CD4-positive, CD25-positive, alpha-beta regulatory T cell (primary cell): ENCODE data around the gene MT1X. TPM values are rescaled to one million over a fixed set of nuclear protein-coding genes. Genes with fewer than 3 reads are reported as not detected.
"Not testable (repeated sequence)": the region's sequence is repeated elsewhere in the genome, so short reads cannot be mapped to it uniquely, and the experiment has no call there.

Experiments used
- ATAC-seq, 2 donors: fragments of 150-1000 bp; cut with Tn5 transposase; one replicate each; pipeline ENCODE4 v1.10.0; 2021; ENCODE audit warnings: low read depth in 2 of 2, moderate number of reproducible peaks in 2 of 2, moderate library complexity in 1 of 2
- DNase-seq, 3 donors: peaks; one replicate each; pipeline versions ENCODE4 v3.0.0 to v3.0.0-alpha.2; 2012 to 2022; ENCODE audit warnings: mixed read lengths in 1 of 3
- H3K27ac ChIP-seq: one replicate; pipeline ENCODE4 v1.7.0; 2013; ENCODE audit warnings: mild to moderate bottlenecking, low read length; ENCODE audit not compliant: insufficient read depth, poor library complexity, severe bottlenecking
- H3K27me3 ChIP-seq: one replicate; pipeline ENCODE4 v1.7.0; 2013; ENCODE audit warnings: low read length; ENCODE audit not compliant: control insufficient read depth, insufficient read depth
- H3K36me3 ChIP-seq: one replicate; pipeline ENCODE4 v1.7.0; 2013; ENCODE audit warnings: mild to moderate bottlenecking, low read length, moderate library complexity; ENCODE audit not compliant: control insufficient read depth, insufficient read depth
- H3K4me1 ChIP-seq: 2 replicates; pipeline ENCODE4 v1.7.0; 2013; ENCODE audit warnings: mild to moderate bottlenecking, low read length; ENCODE audit not compliant: insufficient read depth, control insufficient read depth, poor library complexity, severe bottlenecking
- H3K4me3 ChIP-seq: one replicate; pipeline ENCODE4 v1.7.0; 2013; ENCODE audit warnings: low read depth, mild to moderate bottlenecking, low read length, moderate library complexity
- H3K9me3 ChIP-seq, 2 experiments: 1 replicate in 1 of 2; 2 replicates in 1 of 2; pipeline ENCODE4 v1.7.0; 2013; ENCODE audit warnings: low read length in 2 of 2, mild to moderate bottlenecking in 1 of 2, moderate library complexity in 1 of 2; ENCODE audit not compliant: control insufficient read depth in 2 of 2
- H3K27ac Mint-ChIP-seq, 3 donors: one replicate each; pipeline ENCODE4 v1.8.0; 2020 to 2022; ENCODE audit warnings: mild to moderate bottlenecking in 3 of 3, mixed read lengths in 3 of 3, moderate library complexity in 2 of 3
- H3K27me3 Mint-ChIP-seq: one replicate; pipeline ENCODE4 v1.8.0; 2022; ENCODE audit warnings: mild to moderate bottlenecking, mixed read lengths
- H3K36me3 Mint-ChIP-seq: one replicate; pipeline ENCODE4 v1.8.0; 2020; ENCODE audit warnings: mixed read lengths
- H3K4me1 Mint-ChIP-seq, 4 donors: one replicate each; pipeline ENCODE4 v1.8.0; 2020 to 2022; ENCODE audit warnings: mixed read lengths in 4 of 4, mild to moderate bottlenecking in 1 of 4
- H3K4me3 Mint-ChIP-seq, 4 donors: one replicate each; pipeline ENCODE4 v1.8.0; 2020 to 2022; ENCODE audit warnings: mild to moderate bottlenecking in 4 of 4, mixed read lengths in 4 of 4, moderate library complexity in 3 of 4
- H3K9me3 Mint-ChIP-seq, 7 donors: one replicate each; pipeline ENCODE4 v1.8.0; 2020 to 2022; ENCODE audit warnings: mixed read lengths in 7 of 7, mild to moderate bottlenecking in 3 of 7, moderate library complexity in 2 of 7
- polyA plus RNA-seq, 4 donors: library from polyadenylated mRNA; unstranded; fragments of 300-500 nt; fragmentation: Illumina TruSeq; gene quantifications; one replicate each; pipeline ENCODE4 v1.2.3, GENCODE V29; 2021
- total RNA-seq: library from RNA; stranded (reverse); gene quantifications from one replicate; pipeline ENCODE4 v1.2.3, GENCODE V29; 2022

The MT1X gene
- total and polyA plus RNA-seq, 5 donors from 2014 or later: 20.2 to 231 (median 157) TPM

DNA sequence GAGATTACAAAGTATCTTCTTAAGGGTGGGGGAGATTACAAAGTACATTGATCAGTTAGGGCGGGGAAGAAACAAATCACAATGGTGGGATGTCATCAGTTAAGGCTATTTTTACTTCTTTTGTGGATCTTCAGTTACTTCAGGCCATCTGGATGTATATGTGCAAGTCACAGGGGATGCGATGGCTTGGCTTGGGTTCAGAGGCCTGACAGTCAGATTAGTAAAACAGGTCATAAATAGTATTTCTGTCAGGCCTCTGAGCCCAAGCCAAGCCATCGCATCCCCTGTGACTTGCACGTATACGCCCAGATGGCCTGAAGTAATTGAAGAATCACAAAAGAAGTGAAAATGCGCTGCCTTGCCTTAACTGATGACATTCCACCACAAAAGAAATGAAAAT is 7.7 kb upstream of the MT1X start:
- Mint-ChIP-seq H3K4me3 (peak overlapping the region in 1 of 4 donors; percentile 55), H3K4me1 (peaks cover 0 to 29% (median 6%) of the 10 kb centered on the region in 4 donors), H3K27me3 (peaks cover 61% of the 10 kb centered on the region)
- peaks cover 22% of the 10 kb centered on the region for H3K27me3 ChIP-seq
- ATAC-seq, H3K4me3 ChIP-seq, H3K36me3 Mint-ChIP-seq, H3K27ac Mint-ChIP-seq, H3K4me1 ChIP-seq, H3K36me3 ChIP-seq, H3K9me3 ChIP-seq, H3K9me3 Mint-ChIP-seq, DNase-seq, H3K27ac ChIP-seq: not testable (repeated sequence)

DNA sequence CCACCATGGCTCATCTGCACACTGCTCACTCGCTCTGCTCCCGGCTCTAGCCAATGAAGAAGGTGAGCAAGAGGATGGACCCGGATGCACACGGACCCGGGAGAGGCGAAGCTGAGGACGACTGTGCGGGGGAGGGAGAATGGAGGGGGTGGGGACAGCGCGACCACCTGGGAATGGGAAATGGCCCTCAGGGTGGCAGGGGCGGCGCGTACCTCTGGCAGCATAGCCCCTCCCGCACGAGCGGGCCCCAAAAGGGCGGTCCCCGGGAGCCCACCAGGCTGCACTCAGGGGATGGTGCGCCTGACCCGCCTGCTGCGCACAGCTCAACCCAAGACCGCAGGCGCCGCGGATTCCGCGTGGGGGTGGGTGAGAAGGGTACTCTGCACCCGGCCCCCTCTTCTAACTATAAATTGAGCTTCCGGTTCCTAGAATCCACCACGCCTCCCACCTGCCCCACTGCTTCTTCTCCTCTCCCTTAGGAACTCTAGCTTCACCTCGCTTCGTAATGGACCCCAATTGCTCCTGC is 6.5 kb upstream of the MT1X start:
- Histone ChIP-seq H3K4me1 (peaks cover 7% of the 10 kb centered on the region), H3K27me3 (peaks cover 14% of the 10 kb centered on the region), H3K27ac (no peak overlapping the region), H3K9me3 (no peaks in the 10 kb centered on the region), H3K4me3 (no peak overlapping the region), H3K36me3 (no peaks in the 10 kb centered on the region)
- DNase-seq (peak; percentile 17 to 72 (median 33)), ATAC-seq (peak; percentile 71 to 78)
- Mint-ChIP-seq H3K9me3 (no peaks in the 10 kb centered on the region), H3K36me3 (no peaks in the 10 kb centered on the region), H3K4me3 (peak overlapping the region; percentile 21 to 84 (median 62)), H3K27ac (peak overlapping the region in 2 of 3 donors; percentile 55 to 90), H3K27me3 (peaks cover 50% of the 10 kb centered on the region), H3K4me1 (peaks cover 0 to 23% (median 6%) of the 10 kb centered on the region in 4 donors)

DNA sequence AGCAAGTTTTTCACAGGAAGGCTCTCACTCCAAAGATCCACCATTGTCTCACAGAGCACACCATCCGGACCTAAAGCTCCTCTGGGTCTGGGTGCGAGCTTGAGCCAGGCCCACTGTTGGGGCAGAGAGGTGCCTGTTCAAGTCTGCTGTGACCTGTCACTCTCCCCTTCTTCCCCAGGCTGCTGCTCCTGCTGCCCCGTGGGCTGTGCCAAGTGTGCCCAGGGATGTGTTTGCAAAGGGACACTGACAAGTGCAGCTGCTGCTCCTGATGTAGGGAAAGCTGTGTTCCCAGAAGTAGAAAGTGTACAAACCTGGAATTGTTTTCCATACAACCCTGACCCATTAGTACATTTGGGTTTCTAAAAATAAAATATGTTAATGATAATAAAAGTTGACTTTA is 4.8 kb upstream of the MT1X start:
- Histone ChIP-seq H3K36me3 (no peaks in the 10 kb centered on the region), H3K4me3 (no peak overlapping the region), H3K27ac (no peak overlapping the region), H3K27me3 (peaks cover 5% of the 10 kb centered on the region), H3K4me1 (peaks cover 19% of the 10 kb centered on the region), H3K9me3 (no peaks in the 10 kb centered on the region)
- Mint-ChIP-seq H3K4me1 (peaks cover 0 to 34% (median 14%) of the 10 kb centered on the region in 4 donors), H3K9me3 (peaks cover 0 to 2% (median 0%) of the 10 kb centered on the region in 7 donors), H3K4me3 (no peak overlapping the region), H3K36me3 (no peaks in the 10 kb centered on the region), H3K27ac (no peak overlapping the region), H3K27me3 (peaks cover 33% of the 10 kb centered on the region)
- ATAC-seq (no peak), DNase-seq (no peak)

DNA sequence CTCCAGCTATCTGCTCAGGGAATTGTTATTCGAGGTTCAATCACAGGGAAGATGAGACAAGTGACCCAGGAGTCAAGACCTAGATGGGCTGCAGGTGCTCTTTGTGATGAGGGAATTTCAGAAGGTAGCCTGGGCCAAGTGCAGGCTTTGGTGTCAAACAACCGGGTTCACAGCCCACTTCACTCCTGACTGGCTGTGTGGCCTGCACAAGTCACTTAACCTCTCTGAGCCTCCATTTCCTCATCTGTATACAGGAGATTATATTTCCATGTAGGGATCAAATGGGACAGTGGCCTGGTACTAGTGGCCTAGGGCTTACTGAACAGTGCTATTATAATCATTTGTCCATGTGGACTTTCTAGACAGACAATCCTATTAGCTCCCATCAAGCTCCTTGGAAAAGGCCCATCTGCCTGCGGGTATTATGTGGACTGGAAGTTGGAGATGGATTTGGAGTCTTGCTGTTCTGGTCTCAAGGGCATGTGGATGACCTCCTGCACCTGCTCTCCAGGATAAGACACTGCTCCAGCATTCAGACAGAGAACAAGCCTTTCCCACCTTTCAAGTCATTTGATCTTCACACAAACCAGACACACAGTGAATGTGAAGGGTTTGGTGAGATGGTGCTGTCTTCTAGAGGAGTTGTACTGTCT is 3.1 kb upstream of the MT1X start:
- no peak overlapping the region for H3K27ac ChIP-seq
- Mint-ChIP-seq H3K36me3 (peaks cover 6% of the 10 kb centered on the region), H3K27me3 (peaks cover 20% of the 10 kb centered on the region), H3K4me3 (peak overlapping the region in 1 of 4 donors; percentile 48), H3K9me3 (peaks cover 0 to 2% (median 0%) of the 10 kb centered on the region in 7 donors), H3K4me1 (peaks cover 6 to 46% (median 24%) of the 10 kb centered on the region in 4 donors), H3K27ac (peak overlapping the region in 1 of 3 donors; percentile 34)
- peaks cover 36% of the 10 kb centered on the region for H3K4me1 ChIP-seq
- no peaks in the 10 kb centered on the region for H3K36me3 ChIP-seq
- H3K4me3 ChIP-seq: no peak overlapping the region
- H3K9me3 ChIP-seq: no peaks in the 10 kb centered on the region
- no peaks in the 10 kb centered on the region for H3K27me3 ChIP-seq
- DNase-seq: no peak
- ATAC-seq: no peak

DNA sequence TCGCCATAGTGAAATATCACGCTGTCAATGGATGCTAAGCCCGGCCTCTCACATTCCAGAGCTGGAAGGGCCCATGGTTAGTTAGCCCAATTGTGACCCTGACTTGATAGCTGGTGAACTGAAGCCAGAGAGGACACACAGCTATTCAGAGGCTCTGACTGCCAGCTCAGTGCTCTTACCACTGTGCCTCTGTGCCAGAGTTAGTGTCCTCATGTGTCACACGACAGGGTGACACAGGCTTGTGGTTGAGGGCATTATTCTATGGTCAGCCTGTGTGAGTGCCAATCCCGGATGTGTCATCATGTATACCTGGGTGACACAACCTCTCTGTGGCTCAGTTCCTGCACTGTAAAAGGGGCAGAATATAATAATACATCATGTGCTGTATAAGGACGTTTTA is 2.5 kb upstream of the MT1X start:
- Mint-ChIP-seq H3K4me3 (no peak overlapping the region), H3K4me1 (peaks cover 10 to 47% (median 25%) of the 10 kb centered on the region in 4 donors), H3K27me3 (peaks cover 14% of the 10 kb centered on the region), H3K36me3 (peaks cover 10% of the 10 kb centered on the region), H3K9me3 (peaks cover 0 to 2% (median 0%) of the 10 kb centered on the region in 7 donors), H3K27ac (peak overlapping the region in 1 of 3 donors; percentile 34)
- Histone ChIP-seq H3K9me3 (no peaks in the 10 kb centered on the region), H3K27me3 (no peaks in the 10 kb centered on the region), H3K27ac (no peak overlapping the region), H3K36me3 (no peaks in the 10 kb centered on the region), H3K4me3 (no peak overlapping the region), H3K4me1 (peaks cover 36% of the 10 kb centered on the region)
- DNase-seq (no peak), ATAC-seq (no peak)

DNA sequence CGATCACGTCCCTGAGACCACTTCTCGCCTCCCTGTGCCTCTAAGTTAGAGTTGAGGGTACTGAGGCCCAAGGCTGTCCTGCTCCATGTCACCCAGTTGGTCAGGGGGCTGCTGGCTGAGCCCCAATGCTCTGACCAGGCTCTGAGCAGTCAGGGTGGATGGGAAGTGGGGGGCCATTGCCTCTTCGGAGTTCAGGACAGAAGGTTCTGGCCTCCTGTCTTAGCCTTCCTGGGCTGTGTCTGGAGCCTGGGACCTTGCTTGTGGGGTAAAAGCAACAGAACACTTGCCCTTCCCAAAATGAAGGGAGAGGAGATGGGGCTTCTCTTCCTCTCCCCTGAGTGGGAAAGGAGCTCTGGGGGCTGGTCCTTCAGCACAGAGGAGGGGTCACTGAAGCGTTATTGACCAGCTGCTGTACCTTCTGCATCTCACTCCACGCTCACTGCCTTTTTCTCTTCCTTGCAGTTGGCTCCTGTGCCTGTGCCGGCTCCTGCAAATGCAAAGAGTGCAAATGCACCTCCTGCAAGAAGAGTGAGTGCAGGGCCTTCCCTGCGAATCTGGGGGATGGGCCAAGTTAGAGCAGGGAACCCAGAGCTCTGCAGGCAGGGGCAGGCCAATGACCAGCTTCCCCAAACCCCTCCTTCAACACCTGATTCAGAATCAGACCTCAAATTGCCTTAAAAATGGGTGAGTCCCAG is 580 bp downstream of the MT1X start:
- no peaks in the 10 kb centered on the region for H3K27me3 ChIP-seq
- peaks cover 29% of the 10 kb centered on the region for H3K4me1 ChIP-seq
- peak overlapping the region; percentile 94 for H3K4me3 ChIP-seq
- H3K9me3 ChIP-seq: no peaks in the 10 kb centered on the region
- Mint-ChIP-seq H3K4me1 (peaks cover 10 to 30% (median 22%) of the 10 kb centered on the region in 4 donors), H3K27me3 (no peaks in the 10 kb centered on the region), H3K9me3 (peaks cover 0 to 4% (median 0%) of the 10 kb centered on the region in 7 donors), H3K36me3 (peaks cover 18% of the 10 kb centered on the region), H3K4me3 (peak overlapping the region; percentile 95 to 97 (median 96)), H3K27ac (peak overlapping the region; percentile 96 to 97 (median 96))
- peak overlapping the region; percentile 72 for H3K27ac ChIP-seq
- no peak for ATAC-seq
- DNase-seq: no peak
- no peaks in the 10 kb centered on the region for H3K36me3 ChIP-seq

DNA sequence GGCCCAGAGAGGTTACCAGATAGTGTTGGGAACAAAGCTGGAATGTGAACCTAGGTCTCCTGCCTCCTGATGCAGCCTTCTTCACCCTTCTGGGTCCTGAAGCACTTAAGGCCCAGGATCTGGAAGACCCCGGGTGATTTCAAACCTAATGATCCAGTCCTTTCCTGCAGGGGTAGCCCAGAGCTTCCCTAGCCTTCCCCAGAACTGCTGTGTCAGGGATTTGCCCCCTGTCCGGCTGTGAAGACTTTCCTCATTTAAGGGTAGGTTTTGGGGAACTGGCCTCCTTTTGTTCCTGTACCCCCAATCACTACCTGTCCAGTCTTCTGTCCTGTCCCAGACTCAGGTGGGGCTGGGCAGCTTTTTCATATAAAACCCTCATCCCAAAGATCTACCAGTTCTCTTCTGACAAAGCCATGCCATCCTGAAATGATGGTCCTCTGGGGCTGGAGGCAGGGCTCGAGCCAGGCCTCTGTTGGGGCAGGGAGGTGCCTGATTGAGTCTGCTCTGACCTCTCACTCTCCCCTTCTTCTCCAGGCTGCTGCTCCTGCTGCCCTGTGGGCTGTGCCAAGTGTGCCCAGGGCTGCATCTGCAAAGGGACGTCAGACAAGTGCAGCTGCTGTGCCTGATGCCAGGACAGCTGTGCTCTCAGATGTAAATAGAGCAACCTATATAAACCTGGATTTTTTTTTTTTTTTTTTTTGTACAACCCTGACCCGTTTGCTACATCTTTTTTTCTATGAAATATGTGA is 1.3 kb downstream of the MT1X start:
- Histone ChIP-seq H3K9me3 (no peaks in the 10 kb centered on the region), H3K4me3 (peak overlapping the region; percentile 94), H3K27me3 (no peaks in the 10 kb centered on the region), H3K36me3 (no peaks in the 10 kb centered on the region), H3K4me1 (peaks cover 29% of the 10 kb centered on the region), H3K27ac (no peak overlapping the region)
- Mint-ChIP-seq H3K27me3 (no peaks in the 10 kb centered on the region), H3K27ac (peak overlapping the region in 2 of 3 donors; percentile 46 to 96), H3K36me3 (peaks cover 18% of the 10 kb centered on the region), H3K9me3 (peaks cover 0 to 4% (median 0%) of the 10 kb centered on the region in 7 donors), H3K4me3 (peak overlapping the region; percentile 95 to 97 (median 96)), H3K4me1 (peaks cover 10 to 30% (median 22%) of the 10 kb centered on the region in 4 donors)
- ATAC-seq (no peak), DNase-seq (no peak)
